Body of pancreas (tissue), 4 donors: ENCODE data around the gene CDK5RAP1.

ENCODE experiments used
- POLR2A ChIP-seq, 3 donors: fragments of 450-650 bp; IDR thresholded peaks; one replicate each; pipeline ENCODE4 v1.6.1; 2016; ENCODE audit warnings: antibody characterized with exemption in 3 of 3, mild to moderate bottlenecking in 2 of 3
- TF ChIP-seq, protein P1 (sequence below), 7 experiments: fragments of 450-650 bp in 4 of 7; fragments of 200-600 bp in 3 of 7; sonication (generic) in 3 of 7; IDR thresholded peaks; one replicate each; pipeline ENCODE4 v1.5.1; 2016 to 2019; ENCODE audit warnings: antibody characterized with exemption in 7 of 7

DNA sequence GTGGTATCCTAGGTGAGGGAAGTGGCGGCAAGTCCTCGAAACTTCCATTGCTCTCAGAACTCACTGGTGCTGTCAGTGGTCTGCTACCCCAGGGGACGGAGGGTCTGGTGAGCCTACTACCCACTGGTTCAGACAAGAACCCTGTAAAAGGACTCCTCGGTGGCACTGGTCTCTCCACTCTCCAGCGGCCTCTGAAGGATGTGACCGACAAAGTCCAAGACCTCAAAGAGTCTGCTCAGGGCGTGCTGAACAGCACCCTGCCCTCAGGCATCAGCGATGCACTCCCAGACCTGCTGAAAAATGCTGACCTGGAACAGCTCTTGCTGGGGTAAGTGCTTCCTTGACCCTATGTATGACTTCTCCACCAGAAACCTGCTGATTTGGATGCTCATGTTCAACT, 51.8 kb downstream of the CDK5RAP1 start:
- TF ChIP-seq, protein P1, sequence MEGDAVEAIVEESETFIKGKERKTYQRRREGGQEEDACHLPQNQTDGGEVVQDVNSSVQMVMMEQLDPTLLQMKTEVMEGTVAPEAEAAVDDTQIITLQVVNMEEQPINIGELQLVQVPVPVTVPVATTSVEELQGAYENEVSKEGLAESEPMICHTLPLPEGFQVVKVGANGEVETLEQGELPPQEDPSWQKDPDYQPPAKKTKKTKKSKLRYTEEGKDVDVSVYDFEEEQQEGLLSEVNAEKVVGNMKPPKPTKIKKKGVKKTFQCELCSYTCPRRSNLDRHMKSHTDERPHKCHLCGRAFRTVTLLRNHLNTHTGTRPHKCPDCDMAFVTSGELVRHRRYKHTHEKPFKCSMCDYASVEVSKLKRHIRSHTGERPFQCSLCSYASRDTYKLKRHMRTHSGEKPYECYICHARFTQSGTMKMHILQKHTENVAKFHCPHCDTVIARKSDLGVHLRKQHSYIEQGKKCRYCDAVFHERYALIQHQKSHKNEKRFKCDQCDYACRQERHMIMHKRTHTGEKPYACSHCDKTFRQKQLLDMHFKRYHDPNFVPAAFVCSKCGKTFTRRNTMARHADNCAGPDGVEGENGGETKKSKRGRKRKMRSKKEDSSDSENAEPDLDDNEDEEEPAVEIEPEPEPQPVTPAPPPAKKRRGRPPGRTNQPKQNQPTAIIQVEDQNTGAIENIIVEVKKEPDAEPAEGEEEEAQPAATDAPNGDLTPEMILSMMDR (IDR thresholded peaks at IDR 0.05) = no peak
- no peak for TF ChIP-seq POLR2A (IDR thresholded peaks at IDR 0.05)
